Kidney (tissue), 14 donors: ENCODE measurements around the gene AP4E1. TPM values are rescaled to one million over a fixed set of nuclear protein-coding genes. Genes with fewer than 3 reads are reported as not detected.
A peak's percentile ranks its signal among the peaks of the same experiment; 100 is the strongest.
"Not testable (repeated sequence)": the region's sequence is repeated elsewhere in the genome, so short reads cannot be mapped to it uniquely, and the experiment has no call there.

Experiments used
- DNase-seq, 5 donors: peaks; one replicate each; pipeline ENCODE4 v3.0.0-alpha.2; 2013 to 2020
- FAIRE-seq: peaks from 2 replicates; lab custom pipeline; 2012; peaks lifted over from hg19 to GRCh38; lab: Jason Lieb, UNC
- H3K27ac ChIP-seq, 2 donors: one replicate each; pipeline ENCODE4 v1.7.0; 2013; ENCODE audit warnings: low read depth in 2 of 2, low read length in 2 of 2, inconsistent platforms in 1 of 2
- H3K27me3 ChIP-seq: one replicate; pipeline ENCODE4 v1.7.1; 2013; ENCODE audit warnings: low read length, inconsistent platforms; ENCODE audit not compliant: control insufficient read depth, insufficient read depth
- H3K36me3 ChIP-seq, 3 donors: one replicate each; pipeline versions ENCODE4 v1.7.0 to v1.7.1; 2013; ENCODE audit warnings: low read length in 3 of 3, control low read depth in 1 of 3, inconsistent platforms in 1 of 3; ENCODE audit not compliant: insufficient read depth in 3 of 3, control insufficient read depth in 2 of 3
- H3K4me1 ChIP-seq, 3 donors: one replicate each; pipeline versions ENCODE4 v1.7.0 to v1.7.1; 2013; ENCODE audit warnings: low read length in 3 of 3, inconsistent platforms in 1 of 3, low read depth in 1 of 3; ENCODE audit not compliant: control insufficient read depth in 2 of 3, insufficient read depth in 2 of 3
- H3K4me3 ChIP-seq, 3 donors: one replicate each; pipeline versions ENCODE4 v1.7.0 to v1.8.1; 2013; ENCODE audit warnings: low read length in 3 of 3, control low read depth in 1 of 3, inconsistent platforms in 1 of 3
- H3K9ac ChIP-seq, 3 donors: one replicate each; pipeline versions ENCODE4 v1.7.0 to v1.7.1; 2013; ENCODE audit warnings: low read length in 3 of 3, control low read depth in 1 of 3, inconsistent platforms in 1 of 3
- H3K9me3 ChIP-seq, 3 donors: one replicate each; pipeline versions ENCODE4 v1.7.0 to v1.7.1; 2013; ENCODE audit warnings: low read length in 3 of 3, control low read depth in 1 of 3, inconsistent platforms in 1 of 3; ENCODE audit not compliant: control insufficient read depth in 2 of 3, insufficient read depth in 1 of 3
- intact Hi-C: fragments of 100-400 bp; cut with DNase I; formaldehyde crosslinking; loops from one replicate; pipeline ENCODE4 v1.11.1; 2022
- polyA plus RNA-seq: library from polyadenylated mRNA; stranded (reverse); fragments of 350-450 nt; fragmentation: Illumina TruSeq; extraction: RNeasy Lipid Tissue Mini Kit (QIAGEN cat#74804); gene quantifications from one replicate; pipeline ENCODE4 v1.2.3, GENCODE V29; 2014; ENCODE audit warnings: low read depth, low replicate concordance; ENCODE audit not compliant: insufficient read depth
- total RNA-seq: library from RNA; stranded (reverse); fragmentation: NEBNext Ultra II Directional; extraction: Animal tissue kit (Norgen Biotek cat#: 25700); gene quantifications from one replicate; pipeline ENCODE4 v1.2.1, GENCODE V29; 2021
- TF ChIP-seq, protein P1 (sequence below): IDR thresholded peaks from 3 replicates; pipeline ENCODE4 v1.5.1; 2012; ENCODE audit warnings: mild to moderate bottlenecking, moderate library complexity, borderline replicate concordance; ENCODE audit not compliant: insufficient read depth; ENCODE audit errors: extremely low read depth
- donor health status: control.
- donor health status: control.
- donor health status: control.
- donor health status: control.
- donor health status: control.
- donor health status: DM: yes; HTN: yes; CAD: no.
- donor health status: Normal renal cell carcinoma (clear cell type).

AP4E1 gene
- total and polyA plus RNA-seq, 2 donors from 2014 or later: 2.0 to 9.8 TPM

DNA sequence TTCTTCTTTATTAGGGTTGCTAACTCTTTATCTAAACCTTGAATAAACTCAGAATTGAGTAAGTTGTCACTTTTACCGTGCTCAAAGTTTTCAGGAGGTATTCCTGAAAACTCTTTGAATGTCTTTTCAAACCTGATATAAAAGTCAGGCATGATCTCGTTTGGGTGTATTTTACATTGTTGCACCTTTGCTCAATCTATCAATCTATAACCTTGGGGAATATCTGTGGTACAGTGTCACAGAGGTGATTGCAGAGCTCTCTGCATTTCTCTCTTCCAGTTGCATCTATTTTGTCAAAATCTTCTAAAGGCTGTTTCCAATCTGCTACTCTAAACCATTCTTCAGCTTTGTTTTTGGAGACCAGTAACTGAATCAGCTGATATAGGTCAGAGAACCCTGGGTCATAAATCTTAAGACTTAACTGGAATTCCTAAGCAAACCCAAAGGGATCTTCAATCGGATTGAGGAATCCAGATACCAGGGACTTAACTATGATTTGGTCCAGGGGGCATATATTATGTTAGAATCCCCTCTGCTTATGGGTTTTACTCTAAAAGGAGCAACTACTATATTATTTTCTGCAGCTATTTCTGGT lies 35.6 kb upstream of the AP4E1 start:
- intact Hi-C loops: no loop called here
- Histone ChIP-seq H3K4me3 (no peak overlapping the region), H3K27ac (no peak overlapping the region), H3K9ac (no peak overlapping the region), H3K9me3 (no peaks in the 10 kb centered on the region), H3K27me3 (no peaks in the 10 kb centered on the region), H3K36me3 (no peaks in the 10 kb centered on the region), H3K4me1 (peaks cover 0 to 10% (median 6%) of the 10 kb centered on the region in 3 donors)
- DNase-seq (peak in 2 of 5 donors; percentile 61 to 67), FAIRE-seq (no peak)
- TF ChIP-seq, protein P1, sequence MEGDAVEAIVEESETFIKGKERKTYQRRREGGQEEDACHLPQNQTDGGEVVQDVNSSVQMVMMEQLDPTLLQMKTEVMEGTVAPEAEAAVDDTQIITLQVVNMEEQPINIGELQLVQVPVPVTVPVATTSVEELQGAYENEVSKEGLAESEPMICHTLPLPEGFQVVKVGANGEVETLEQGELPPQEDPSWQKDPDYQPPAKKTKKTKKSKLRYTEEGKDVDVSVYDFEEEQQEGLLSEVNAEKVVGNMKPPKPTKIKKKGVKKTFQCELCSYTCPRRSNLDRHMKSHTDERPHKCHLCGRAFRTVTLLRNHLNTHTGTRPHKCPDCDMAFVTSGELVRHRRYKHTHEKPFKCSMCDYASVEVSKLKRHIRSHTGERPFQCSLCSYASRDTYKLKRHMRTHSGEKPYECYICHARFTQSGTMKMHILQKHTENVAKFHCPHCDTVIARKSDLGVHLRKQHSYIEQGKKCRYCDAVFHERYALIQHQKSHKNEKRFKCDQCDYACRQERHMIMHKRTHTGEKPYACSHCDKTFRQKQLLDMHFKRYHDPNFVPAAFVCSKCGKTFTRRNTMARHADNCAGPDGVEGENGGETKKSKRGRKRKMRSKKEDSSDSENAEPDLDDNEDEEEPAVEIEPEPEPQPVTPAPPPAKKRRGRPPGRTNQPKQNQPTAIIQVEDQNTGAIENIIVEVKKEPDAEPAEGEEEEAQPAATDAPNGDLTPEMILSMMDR: no peak

- H3K9me3 ChIP-seq: no peaks in the 10 kb centered on the region
- H3K36me3 ChIP-seq: no peaks in the 10 kb centered on the region
- peaks cover 0 to 10% (median 6%) of the 10 kb centered on the region in 3 donors for H3K4me1 ChIP-seq
- intact Hi-C loops: no loop called here
- TF ChIP-seq, protein P1: no peak
- H3K27me3 ChIP-seq: no peaks in the 10 kb centered on the region
- H3K27ac ChIP-seq: no peak overlapping the region
- no peak overlapping the region for H3K9ac ChIP-seq
- H3K4me3 ChIP-seq: no peak overlapping the region
- DNase-seq (no peak), FAIRE-seq (no peak)
Observed at GRCh38 chr15:50873935-50874361, 34.5 kb upstream of the AP4E1 start.

- H3K9ac ChIP-seq, DNase-seq, intact Hi-C loops, H3K27me3 ChIP-seq, H3K36me3 ChIP-seq, H3K4me3 ChIP-seq, H3K9me3 ChIP-seq, FAIRE-seq, H3K27ac ChIP-seq: not testable (repeated sequence)
- peaks cover 0 to 10% (median 6%) of the 10 kb centered on the region in 3 donors for H3K4me1 ChIP-seq
Observed at GRCh38 chr15:50875238-50875637, 33.2 kb upstream of the AP4E1 start.

DNA sequence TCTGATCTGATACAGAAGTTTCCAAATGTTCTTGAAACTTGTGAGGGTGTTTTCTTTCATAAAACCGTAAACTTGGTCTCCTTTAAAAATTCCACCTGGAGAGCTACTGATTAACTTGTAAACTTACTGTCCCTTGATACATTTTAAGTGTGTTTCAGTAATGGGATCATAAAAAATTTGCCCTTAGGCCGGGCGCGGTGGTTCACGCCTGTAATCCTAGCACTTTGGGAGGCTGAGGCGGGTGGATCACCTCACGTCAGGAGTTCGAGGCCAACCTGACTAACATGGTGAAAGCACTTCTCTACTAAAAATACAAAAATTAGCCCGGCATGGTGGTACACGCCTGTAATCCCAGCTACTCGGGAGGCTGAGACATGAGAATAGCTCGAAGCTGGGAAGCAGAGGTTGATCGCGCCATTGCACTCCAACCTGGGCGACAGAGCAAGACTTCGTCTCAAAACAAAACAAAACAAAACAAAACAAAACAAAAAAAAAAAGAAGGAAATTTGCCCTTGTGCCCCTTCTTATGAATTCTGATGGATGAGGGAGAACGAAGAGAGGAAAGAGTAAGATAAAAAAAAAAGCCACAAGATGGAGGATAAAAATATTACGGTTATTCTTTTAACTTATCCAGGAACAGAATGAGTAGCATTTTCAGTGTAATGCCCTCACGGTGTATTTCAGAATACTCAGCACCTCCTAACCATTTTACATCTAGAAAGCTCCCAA lies 32.1 kb upstream of the AP4E1 start:
- TF ChIP-seq, protein P1: no peak
- no peak for DNase-seq
- Histone ChIP-seq H3K9ac (peak overlapping the region in 2 of 3 donors; percentile 56 to 60), H3K36me3 (no peaks in the 10 kb centered on the region), H3K27ac (peak overlapping the region; percentile 16 to 37), H3K4me3 (peak overlapping the region; percentile 54 to 61 (median 58)), H3K27me3 (no peaks in the 10 kb centered on the region), H3K4me1 (peaks cover 0 to 10% (median 9%) of the 10 kb centered on the region in 3 donors), H3K9me3 (no peaks in the 10 kb centered on the region)
- FAIRE-seq: no peak
- intact Hi-C loops: no loop called here
